Inferior parietal cortex (tissue), 1 donor: ENCODE results near the gene DYNC1LI2.
"Not testable (repeated sequence)": the region's sequence is repeated elsewhere in the genome, so short reads cannot be mapped to it uniquely, and the experiment has no call there.

Experiments used
- DNase-seq: peaks from one replicate; pipeline ENCODE4 v3.0.0-alpha.2; 2016; ENCODE audit errors: extremely low spot score

Gene DYNC1LI2

GRCh38 chr16:66696669-66697630 is 54.5 kb downstream of the DYNC1LI2 start, which contains the start of gene CMTM4:
TSS of gene CMTM4 (minus strand) at chr16:66696743. CDS start at chr16:66696525, 218 bp downstream.
- DNase-seq = peak; percentile 78

- DNase-seq = no peak
Measured at GRCh38 chr16:66695935-66696668, 55.3 kb downstream of the DYNC1LI2 start.

- no peak for DNase-seq
Measured at GRCh38 chr16:66695471-66695934, 55.9 kb downstream of the DYNC1LI2 start.

- DNase-seq = no peak
Measured at GRCh38 chr16:66693149-66693548, 58.3 kb downstream of the DYNC1LI2 start.

- DNase-seq = no peak
Measured at GRCh38 chr16:66692341-66692740, 59.1 kb downstream of the DYNC1LI2 start.

- DNase-seq = no peak
Measured at GRCh38 chr16:66691234-66691633, 60.2 kb downstream of the DYNC1LI2 start.

GRCh38 chr16:66690106-66690847 is 61.1 kb downstream of the DYNC1LI2 start:
- DNase-seq = no peak

- DNase-seq = no peak
Measured at GRCh38 chr16:66689282-66689681, 62.1 kb downstream of the DYNC1LI2 start.

GRCh38 chr16:66687906-66688625 is 63.3 kb downstream of the DYNC1LI2 start:
- DNase-seq = no peak

- not testable (repeated sequence) for DNase-seq
Measured at GRCh38 chr16:66685501-66686115, 65.8 kb downstream of the DYNC1LI2 start.

GRCh38 chr16:66682271-66682670 is 69.1 kb downstream of the DYNC1LI2 start:
- DNase-seq = no peak

- DNase-seq = no peak
Measured at GRCh38 chr16:66681676-66682075, 69.7 kb downstream of the DYNC1LI2 start.

GRCh38 chr16:66678337-66678736 is 73.1 kb downstream of the DYNC1LI2 start:
- no peak for DNase-seq

GRCh38 chr16:66677836-66678235 is 73.6 kb downstream of the DYNC1LI2 start:
- no peak for DNase-seq

GRCh38 chr16:66677179-66677578 is 74.2 kb downstream of the DYNC1LI2 start:
- no peak for DNase-seq

GRCh38 chr16:66676599-66676998 is 74.8 kb downstream of the DYNC1LI2 start:
- no peak for DNase-seq

GRCh38 chr16:66673691-66674090 is 77.7 kb downstream of the DYNC1LI2 start:
- no peak for DNase-seq
